Measurements from ENCODE around the gene DCC.

Gene DCC

DNA sequence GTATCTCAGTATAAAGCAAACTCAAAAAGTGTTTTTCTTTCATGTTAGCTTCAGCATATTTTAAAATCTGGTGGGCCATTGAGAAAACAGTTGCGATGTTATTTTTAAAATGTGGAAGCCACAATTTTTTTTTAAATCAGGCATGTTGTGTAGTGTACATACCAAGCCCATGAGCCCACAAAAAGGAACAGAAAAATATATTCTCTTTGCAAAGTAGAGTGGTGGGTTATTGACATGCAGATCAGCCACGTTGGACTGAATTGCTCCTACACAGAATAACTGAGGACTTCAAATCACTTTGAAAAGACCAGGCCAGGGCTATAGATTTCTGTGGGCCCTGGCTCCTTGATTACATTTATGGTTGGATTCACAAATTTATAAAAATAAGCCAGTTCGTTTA, 774.4 kb downstream of the DCC start:
- no peak for DNase-seq

DNA sequence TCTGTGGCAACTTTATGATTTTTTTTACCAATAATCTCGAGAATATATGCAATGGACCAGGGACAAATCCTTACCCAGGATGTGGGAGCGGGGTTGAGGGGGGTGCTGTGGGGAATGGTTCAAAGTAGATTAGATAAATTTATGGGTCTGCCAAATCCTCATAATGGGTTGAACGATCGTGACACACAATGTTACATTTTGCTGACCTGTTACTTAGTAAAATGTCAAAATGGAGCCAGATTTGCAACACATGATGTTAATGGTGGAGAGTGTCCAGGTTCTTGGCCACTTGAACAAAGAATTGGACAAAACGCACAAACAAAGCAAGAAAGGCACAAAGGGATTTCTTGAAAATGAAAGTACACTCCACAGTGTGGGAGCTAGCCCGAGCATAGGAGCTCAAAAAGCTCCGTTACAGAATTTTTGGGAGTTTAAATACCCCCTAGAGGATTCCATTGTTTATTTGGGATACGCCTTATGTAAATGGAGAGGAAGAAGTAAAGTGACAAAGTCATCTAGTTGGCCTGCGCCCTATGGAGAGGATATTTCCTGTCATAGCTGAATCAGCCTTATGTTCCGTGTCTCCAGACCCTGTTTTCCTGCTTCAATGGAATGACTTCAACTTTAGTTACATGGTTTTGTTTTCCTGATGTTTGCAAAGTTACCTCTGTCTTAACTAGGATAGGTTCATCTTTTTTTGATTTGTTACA, 776.0 kb downstream of the DCC start:
- no peak for DNase-seq

DNA sequence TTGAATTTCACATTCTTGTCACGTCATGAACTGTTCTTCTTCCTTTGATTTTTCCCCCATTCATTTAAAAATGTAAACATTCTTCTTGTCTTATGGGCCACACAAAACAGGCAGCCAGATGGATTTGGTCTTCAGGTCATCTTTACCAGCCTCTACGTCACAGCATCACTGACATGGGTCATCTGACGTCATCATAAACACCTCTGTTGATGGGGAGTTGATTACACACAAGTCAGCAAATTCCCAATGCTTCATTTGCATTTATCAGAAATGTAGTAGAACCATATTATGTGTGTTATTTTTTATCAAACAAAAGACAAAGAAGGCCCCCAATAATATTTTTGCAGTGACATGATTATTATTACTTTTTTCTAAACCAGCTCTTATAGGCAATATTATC, 777.9 kb downstream of the DCC start:
- no peak for DNase-seq

DNA sequence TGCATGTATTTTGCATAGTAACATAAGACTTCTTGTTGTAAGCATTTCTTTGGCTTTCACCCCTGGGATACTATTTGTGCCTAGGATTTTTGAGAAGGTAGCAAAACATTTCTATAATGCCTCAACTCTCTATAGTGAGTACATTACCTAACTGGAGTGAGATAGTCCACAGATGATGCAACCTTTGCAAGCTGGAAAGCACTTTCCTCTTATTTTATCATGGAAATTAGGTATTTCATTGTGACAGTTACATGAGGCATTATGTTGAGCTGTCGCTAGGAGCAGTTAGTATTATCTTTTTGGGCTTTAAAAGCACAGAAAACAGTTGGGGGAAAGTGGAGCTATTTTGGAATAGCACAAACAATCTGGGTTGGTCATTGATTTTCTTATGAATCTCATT, 786.2 kb downstream of the DCC start:
- DNase-seq, result no peak

DNA sequence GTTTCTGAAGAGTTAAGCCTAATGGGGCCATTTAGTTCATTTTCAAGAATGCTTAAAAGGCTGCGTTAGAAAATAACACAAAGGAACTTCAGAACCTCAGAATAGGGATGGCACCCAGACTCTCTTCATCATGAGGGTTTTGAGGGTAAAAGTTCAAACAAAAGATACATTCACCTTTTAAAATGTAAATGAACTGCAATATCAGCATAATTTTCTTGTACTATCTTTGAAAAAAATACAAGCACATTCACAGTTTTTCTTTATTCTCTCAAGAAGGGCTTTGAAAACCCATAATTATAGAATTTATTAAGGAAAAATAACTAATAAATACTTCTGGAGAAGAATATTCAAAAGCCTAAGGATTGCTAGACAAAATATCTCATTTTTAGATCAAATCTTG, 791.0 kb downstream of the DCC start:
- no peak for DNase-seq

DNA sequence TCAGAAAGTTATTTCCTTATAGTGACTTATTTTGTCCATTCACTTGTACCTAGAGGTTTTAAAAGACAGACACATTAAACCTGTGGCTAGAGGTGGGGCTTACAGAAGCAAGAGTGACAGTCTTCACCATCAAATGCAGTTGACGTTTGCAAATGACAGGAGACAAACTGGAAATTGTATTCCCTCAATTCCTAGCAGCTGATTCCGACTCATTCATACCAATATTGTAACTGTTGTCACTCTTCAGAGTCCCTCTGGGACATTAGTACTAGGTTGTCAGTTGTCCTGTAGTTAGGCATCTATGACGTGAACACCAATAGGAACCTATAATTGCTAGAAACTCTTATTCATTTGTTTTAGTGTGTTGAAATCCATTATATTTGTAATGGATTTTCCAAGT, 794.7 kb downstream of the DCC start:
- no peak for DNase-seq

DNA sequence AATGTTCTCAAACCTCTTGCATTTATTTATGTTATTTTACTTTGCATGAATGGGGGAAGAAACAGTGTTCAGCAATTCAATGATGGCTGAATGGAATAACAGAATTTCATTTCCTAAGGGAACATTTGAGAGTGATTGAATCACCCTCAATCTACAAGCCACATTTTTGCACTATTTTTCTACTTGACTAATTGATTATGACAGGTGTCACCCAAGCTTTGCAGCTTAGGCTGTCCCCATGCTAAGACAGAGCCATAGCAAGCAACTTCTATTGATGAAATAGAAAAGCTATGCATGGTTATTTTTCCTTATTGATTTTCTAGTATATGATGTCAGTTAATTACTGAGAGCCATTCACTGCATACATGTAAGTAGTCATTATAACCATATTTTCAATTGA, 795.7 kb downstream of the DCC start:
- no peak for DNase-seq

DNA sequence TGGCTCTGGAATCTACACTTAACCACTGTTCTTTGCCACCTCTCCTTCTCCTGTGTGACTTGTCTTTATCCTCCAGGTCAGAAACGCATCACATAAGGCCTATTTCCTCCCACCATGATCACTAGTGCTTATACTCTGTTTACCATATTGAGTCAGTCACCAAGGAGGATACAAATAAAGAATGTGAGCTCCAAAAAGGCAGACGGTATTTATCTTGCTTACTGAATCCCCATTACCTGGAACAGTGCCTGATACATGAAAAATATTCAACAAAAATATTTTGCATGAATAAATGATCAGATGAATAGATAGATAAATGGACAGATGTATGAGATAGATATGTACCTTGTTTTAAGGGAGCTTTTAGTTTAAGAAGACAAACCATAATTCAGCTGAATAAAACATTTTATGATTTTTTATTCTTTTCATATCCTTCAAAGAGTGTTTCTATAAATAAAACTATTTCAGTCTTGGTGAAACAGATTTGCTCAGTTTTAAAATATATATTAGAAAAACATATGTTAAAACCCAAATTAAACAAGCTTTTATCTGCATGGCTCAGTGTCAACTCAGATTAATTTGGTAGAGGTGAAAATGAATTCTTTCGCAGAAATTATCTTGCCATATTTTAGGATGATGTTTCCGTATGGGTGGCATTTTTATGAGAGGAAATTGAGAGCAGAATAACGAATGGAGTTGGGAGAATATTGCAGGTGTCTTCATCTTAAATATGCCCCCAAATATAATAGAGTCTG, 799.9 kb downstream of the DCC start:
- DNase-seq, result no peak

DNA sequence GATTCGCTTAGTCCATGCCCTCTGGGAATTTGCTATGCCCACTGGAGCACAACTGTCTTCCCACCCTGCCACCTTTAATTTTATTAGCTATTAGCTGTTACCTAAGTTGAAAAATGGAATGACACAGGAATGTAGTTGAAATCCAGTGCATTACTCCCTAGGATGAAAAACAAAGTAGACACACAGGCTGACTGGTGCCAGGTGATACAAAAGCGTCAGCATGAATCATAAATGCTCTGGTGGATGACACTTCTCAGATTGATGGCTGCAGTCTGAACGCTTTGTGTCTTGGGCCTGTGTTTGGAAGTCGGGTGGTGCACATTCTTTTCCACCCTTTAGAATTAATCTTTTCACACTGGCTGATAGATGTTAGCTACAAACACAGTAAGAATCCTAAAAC, 802.0 kb downstream of the DCC start:
- DNase-seq, result no peak

DNA sequence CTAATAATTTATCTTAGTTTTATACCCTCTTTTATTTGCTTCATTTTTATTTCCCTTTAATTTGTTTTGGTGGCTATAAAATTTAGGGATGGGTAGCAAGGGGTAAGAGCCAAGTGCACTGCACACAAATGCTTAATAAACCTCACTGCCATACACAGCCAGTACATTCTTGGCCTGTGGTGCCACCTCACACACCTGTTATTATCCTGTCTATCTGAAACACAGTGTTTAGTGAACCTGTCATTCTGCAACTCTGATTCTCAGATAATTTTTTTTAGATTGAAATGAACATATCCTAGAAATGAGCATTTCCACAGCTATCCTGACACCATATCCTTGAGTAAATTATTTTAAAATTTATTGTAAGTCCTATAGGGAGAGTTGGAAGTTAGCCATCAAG, 807.5 kb downstream of the DCC start:
- no peak for DNase-seq

DNA sequence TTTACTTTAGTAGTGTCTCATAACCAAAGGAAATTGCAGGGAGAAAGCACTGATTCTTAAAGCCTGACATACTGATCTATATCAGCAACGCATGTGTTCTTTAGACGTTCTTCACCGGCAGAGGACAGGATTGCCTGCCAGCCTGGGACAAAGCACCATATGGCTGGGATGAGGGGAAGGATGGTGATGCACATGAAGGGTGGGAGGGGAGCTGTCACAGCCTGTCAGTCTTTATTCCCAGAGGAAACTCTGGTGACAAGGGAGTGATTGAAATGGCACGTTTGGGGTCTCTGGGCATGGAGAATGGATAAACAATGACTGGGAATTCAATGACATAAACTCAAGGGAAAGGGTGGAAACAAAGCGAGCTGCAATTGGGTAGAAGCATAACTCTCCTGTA, 808.1 kb downstream of the DCC start:
- peak; percentile 69 to 82 for DNase-seq

DNA sequence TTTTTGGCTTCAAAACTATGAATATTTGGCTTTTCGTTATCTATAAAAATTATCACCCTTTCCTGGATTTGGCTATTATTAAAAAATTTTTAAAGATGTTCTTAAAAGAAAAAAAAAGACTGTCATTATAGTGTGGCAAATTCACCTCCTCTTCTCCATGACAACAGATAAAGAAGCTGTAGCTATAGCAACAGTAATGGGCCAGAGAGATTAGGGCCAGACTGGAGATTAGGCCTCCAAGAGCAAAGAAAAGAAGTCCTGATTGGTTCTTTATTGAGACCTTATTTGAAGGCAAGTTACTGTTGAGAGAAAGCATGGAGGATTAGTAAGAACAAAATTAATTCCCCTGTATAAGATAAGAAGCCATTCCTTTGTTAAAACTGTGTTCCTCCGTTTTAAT, 812.5 kb downstream of the DCC start:
- peak; percentile 3 to 59 for DNase-seq

DNA sequence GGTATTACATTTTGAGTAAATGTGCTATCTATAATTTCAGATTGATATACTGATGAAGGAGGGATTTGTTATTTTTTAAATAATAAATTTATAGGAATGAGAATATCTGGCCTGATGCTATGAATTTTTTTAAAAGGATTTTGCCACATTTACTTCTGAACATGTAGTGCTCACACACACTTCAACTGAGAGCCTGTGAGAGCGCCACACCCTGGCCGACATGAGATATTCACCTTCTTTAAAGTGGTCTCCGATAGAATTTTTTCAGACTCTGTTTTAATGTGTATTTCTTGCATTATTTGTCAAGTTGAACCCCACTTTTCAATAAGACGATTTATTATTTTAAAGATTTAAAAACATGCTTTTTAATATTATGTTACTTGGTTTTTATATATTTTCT, 813.3 kb downstream of the DCC start:
- DNase-seq, result peak in 1 of 2 experiments; percentile 1

DNA sequence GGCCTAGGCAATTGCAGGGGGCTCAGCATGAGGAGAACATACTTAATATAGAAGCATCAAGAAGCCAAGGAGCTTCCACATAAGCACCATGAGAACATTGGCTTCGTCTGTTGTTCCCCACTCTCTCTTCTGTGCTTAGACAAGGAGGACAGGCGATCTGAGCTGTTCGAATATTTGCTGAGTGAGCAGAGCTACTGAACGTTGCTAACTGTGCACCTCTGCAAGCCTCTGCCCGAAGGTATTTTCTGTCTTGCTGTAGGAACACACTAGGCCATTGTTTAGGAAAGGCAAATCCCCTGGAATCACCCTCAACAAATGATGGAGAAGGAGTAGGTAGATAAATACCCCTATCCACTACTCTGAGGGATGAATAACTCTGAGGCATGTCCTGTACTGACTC, 813.8 kb downstream of the DCC start:
- no peak for DNase-seq

DNA sequence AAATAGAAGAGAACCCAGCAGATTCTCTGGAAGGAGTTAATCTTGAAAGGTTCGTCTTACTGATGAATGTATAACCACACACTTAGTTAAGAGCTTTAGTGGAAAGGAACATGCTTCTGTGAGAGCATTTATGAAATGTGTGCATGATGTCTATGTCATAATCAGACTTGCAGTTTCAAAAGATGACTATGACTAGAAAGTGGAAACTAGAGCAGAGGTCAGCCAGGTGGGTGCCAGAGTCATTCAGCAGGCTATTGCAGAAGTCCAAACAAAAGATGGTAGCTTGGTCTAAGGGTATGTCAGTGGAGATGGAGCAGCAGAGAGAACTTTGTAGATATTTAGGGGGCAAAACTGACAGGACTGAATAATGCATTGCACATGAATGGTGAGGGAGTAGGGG, 825.8 kb downstream of the DCC start:
- DNase-seq, result no peak

DNA sequence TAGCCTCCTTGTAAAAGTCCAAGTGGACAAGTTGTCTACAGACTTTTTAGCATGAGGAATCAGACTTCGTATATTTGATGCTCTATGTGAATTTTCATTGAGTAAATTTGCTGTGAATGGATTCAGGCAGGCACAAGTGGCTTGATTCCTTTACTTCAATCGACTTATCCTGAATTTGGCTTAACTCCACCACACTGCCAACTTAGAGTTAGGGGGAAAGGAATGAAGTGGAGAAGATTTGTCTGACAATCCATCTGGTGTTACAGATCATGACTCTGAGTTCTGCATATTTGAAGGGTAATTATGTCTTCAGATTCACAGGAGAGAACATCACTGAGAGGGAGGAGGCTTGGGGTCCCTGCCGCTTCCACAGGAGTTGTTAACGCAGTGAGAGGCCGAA, 829.3 kb downstream of the DCC start:
- no peak for DNase-seq

DNA sequence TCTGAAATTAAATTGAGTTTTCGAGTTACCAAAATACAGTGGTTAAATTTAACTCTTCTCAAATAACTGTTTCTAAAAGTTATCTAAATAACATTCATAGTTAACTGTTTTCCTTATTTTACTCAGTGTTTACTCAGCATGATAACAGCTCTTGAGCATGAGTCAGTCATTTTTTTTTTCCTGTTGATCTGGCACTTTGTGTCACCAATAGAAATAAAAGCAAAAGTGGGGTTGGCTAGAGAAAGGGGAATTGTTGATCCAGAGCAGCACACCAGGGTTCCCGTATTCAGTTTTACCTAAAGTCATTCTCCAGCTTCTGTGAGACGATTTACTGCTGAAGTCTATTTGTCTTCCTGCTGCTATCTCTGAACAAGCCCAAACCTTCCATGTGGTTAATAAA, 851.6 kb downstream of the DCC start:
- no peak for DNase-seq

DNA sequence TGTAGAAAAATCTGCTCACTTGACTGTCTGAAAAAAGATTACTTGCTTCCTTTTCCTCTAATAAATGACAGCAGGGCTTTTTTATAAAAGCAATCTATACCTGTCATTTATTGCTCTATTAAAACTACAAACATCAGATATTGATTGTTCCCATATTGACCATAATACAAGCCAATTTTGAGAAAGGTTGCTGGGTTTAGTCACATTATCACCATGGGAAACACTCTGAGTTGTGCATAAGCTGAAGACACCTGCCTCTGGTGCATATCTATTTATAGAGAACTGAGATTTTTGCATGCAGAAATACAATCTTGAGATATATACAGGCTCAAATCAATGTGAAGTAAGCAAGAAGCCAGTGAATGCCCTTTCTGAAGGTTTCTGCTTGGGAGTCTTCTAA, 853.9 kb downstream of the DCC start:
- DNase-seq, result no peak

DNA sequence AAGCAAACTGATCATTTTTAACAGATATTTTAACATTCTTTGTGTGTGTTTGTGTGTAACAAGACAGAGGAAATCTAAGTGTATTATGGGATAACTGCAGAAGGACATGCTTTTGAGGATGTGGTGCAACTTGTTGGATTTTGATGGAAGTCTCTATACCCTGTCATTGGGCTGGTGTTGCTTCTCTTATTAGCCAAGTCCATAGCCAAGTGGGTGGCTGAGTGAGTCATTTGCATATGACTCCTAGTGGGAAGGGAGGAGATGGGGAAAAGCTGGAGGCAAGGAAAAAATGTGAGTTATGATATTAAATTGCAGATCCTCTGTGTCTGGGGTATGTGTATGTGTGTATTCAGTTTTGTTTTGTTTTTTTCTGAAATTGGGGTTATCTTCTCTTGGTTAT, 879.9 kb downstream of the DCC start:
- no peak for DNase-seq

DNA sequence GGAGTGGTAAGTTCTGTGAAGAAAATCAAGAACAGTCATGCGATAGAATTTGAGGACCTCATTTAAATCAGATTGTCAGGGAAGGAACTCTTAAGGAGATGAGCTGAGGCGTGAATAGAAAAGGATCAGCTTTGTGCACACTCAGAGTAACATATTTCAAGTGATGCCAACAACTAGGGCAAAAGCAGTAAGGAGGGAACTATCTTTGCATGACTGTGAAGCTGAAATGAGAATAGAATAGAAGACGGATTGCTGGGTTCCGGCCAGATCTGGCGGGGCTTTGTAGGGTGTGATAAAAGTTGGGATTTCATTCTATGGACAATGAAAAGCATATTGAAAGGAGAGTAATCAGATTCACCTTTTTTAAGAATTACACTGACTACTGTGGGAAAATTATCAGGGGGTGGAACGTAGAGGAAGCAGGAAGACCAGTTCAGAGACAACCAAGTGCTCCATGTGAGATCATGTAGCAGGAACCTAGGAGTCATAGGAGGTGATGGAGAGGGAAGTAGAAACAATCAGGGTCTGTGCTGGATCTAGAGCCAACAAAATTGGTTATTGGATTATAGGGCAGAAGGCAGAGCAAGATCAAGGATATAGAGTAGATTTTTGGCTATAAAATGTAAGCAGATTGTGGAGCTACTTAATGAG, 884.3 kb downstream of the DCC start:
- no peak for DNase-seq

DNA sequence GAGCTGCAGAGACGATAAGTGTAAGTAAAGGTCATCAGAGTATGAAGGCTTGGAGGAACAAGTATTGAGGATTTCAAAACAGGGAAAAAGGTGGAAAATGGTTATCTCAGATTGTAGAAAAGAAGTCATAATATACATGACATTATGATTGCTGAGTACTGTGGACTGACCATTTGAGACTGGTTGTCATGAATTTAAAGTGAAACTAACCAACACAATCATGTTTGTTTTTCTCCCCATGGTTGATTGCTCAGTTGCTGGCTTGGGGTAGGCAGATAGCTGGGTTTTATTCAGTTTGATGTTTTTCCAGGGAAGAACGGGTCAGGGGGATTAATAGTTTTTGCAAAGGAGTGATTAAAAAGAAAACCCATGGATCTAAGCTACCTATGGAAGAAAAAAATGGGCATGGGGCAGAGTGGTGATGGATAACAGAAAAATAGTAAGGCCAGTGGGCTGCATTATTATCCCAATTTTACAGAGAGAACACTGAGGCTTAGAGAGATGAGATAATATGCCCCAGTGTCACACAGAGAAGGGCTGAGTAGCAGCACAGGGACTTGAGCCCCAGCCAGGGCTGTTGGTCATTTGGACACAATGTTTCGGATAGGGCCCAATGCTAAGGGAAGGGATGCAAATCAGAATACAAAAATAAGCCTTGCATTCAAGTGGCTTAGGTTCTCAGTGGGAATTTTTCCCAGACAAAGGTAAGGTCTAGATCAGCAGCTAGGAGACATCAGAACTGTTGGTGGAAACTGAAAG, 885.7 kb downstream of the DCC start:
- DNase-seq, result no peak

DNA sequence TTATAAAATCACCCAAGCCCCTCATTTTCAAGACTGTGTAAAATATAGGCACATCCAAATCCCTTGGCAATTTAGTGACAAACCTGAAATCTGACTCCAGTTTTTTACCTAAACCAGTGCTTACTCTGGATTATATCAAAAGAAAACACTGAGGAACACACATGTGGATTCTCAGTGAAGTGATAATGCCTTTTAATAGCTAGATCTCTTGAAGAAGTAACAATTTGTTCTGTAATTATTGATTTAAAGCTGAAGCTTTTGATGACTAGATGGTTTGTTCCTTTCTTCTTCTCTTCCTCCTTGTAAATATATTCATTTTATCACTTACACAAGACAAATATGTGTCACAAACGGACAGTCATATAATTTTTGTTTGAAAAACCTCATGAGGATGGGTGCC, 894.6 kb downstream of the DCC start:
- no peak for DNase-seq

DNA sequence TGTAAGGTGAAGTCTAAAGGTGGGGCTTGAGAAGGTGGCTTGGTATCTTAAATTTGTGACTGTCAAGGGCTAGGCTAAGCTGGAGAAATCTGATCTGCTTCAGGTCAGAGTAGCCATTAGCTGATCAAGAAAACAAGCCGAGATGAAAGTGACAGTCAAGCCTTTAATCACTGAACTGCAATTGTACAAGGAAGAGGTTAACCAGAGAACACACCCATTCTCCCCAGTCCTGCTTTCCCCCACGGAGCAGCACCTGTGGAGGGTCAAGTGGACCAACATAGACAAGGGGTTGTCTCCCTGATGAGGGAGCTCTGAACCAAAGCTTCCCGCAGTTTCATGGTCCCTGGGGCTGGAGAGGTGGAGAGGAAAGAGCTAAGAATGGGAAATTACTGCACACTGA, 901.2 kb downstream of the DCC start:
- DNase-seq, result no peak

DNA sequence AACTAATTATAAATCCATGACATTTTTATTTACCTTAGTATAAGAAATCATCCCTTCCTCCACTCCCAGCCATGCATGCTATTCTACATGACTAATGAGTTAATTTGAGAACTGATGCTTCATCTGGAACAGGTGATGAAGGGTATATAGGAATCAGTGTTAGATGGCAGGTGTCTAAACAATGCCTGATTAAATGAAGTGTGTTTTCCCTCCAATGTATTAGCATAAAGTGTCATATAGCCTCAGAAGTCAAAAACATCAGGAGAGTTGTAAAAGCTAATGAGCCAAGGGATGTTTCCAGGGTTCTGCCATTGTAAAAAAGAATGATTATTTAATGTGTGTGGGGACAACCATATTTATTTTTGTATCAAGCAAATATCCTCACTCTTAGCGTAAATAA, 913.8 kb downstream of the DCC start:
- no peak for DNase-seq
